Measurements from ENCODE around the gene WNT3.
"Not testable (repeated sequence)": the region's sequence is repeated elsewhere in the genome, so short reads cannot be mapped to it uniquely, and the experiment has no call there.

DNA sequence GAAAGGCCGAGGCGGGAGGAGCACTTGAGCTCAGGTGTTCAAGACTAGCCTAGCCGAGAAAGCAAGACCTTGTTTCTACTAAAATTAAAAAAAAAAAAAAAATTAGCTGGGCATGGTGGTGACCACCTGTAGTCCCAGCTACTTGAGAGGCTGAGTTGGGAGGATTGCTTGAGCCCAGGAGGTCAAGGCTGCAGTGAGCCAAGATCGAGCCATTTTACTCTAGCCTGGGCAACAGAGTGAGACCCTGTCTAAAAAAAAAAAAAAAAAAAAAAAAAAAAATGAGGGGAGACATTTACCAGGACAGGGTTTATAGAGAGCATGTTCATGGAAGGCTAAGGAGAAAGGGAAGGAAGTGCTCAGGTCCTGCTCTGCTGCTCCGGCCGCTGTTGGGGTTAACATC is 25.5 kb downstream of the WNT3 start:
- TF ChIP-seq, protein P1, sequence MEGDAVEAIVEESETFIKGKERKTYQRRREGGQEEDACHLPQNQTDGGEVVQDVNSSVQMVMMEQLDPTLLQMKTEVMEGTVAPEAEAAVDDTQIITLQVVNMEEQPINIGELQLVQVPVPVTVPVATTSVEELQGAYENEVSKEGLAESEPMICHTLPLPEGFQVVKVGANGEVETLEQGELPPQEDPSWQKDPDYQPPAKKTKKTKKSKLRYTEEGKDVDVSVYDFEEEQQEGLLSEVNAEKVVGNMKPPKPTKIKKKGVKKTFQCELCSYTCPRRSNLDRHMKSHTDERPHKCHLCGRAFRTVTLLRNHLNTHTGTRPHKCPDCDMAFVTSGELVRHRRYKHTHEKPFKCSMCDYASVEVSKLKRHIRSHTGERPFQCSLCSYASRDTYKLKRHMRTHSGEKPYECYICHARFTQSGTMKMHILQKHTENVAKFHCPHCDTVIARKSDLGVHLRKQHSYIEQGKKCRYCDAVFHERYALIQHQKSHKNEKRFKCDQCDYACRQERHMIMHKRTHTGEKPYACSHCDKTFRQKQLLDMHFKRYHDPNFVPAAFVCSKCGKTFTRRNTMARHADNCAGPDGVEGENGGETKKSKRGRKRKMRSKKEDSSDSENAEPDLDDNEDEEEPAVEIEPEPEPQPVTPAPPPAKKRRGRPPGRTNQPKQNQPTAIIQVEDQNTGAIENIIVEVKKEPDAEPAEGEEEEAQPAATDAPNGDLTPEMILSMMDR (IDR thresholded peaks at IDR 0.05 in 8 of 11, conservative IDR thresholded peaks at IDR 0.05 in 3 of 11), result not testable (repeated sequence)
- not testable (repeated sequence) for TF ChIP-seq POLR2AphosphoS5, POLR2A (IDR thresholded peaks at IDR 0.05)

All from spleen (tissue), 7 donors.